ENCODE data around the gene PHKG2.
"Not testable (repeated sequence)": the region's sequence is repeated elsewhere in the genome, so short reads cannot be mapped to it uniquely, and the experiment has no call there.

GRCh38 chr16:30703071-30703470, 45.2 kb upstream of the PHKG2 start:
- TF ChIP-seq CTCF (IDR thresholded peaks at IDR 0.05); ZFX (IDR thresholded peaks at IDR 0.05; ENCODE audit: borderline replicate concordance): not testable (repeated sequence)

Data from 22Rv1 (cell line).